Right lobe of liver (tissue), 4 donors: ENCODE data around the gene DPYD.

Source experiments
- CTCF ChIP-seq, 4 donors: fragments of 200-600 bp in 3 of 4; fragments of 450-650 bp in 1 of 4; IDR thresholded peaks; one replicate each; pipeline versions ENCODE4 v1.5.1 to v1.8.0; 2016 to 2022; ENCODE audit warnings: antibody characterized with exemption in 4 of 4, mild to moderate bottlenecking in 2 of 4
- POLR2A ChIP-seq: fragments of 450-650 bp; IDR thresholded peaks from one replicate; pipeline ENCODE4 v1.6.1; 2017; ENCODE audit warnings: antibody characterized with exemption, mild to moderate bottlenecking
- donor health status: DM: no; HTN: no; CAD: no.
- donor health status: DM: no; HTN: no; CAD: no.
- donor health status: DM: no; HTN: yes; CAD: no.

DNA sequence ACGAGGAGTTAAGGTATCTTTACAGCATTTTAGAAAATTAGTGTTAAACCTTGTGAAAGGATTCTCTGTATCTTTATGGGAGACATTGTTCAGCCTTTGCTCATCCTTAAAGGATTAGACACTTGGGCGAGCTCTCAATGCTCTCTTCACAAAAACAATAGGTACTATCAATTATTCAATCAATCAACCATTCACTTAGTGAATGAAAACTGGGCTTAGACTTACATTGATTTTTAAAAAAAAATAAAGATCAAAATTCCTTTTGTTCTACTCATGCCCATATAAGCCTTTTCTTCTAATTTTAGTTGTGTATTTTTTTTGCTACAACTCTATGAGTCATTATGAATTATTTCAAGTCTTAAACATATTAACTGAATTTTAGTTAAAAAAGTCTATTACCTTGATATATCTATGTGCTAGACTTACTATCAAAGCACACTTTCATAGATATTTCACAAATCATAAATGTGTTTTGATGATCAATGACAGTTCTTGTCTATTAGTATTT is 181.2 kb downstream of the DPYD start:
- TF ChIP-seq CTCF (IDR thresholded peaks at IDR 0.05) (no peak), POLR2A (no peak)
